Hepatocyte (in vitro differentiated cells): ENCODE data around the gene RAP1GAP2.

ENCODE experiments used
- CTCF ChIP-seq: fragments of 200-600 bp; sonication (generic); IDR thresholded peaks from 2 replicates; pipeline ENCODE4 v1.5.1; 2016; ENCODE audit warnings: antibody characterized with exemption, mild to moderate bottlenecking; ENCODE audit not compliant: poor library complexity
- EZH2 ChIP-seq: fragments of 200-600 bp; sonication (generic); IDR thresholded peaks from 2 replicates; pipeline ENCODE4 v1.6.1; 2016; ENCODE audit warnings: antibody characterized with exemption, mild to moderate bottlenecking, borderline replicate concordance
- EZH2phosphoT487 ChIP-seq: fragments of 200-600 bp; sonication (generic); IDR thresholded peaks from one replicate; pipeline ENCODE4 v1.6.1; 2018; ENCODE audit warnings: antibody characterized with exemption, mild to moderate bottlenecking, low read depth, moderate library complexity; ENCODE audit not compliant: unreplicated experiment, severe bottlenecking

- no peak for TF ChIP-seq EZH2
- no peak for TF ChIP-seq CTCF
- no peak for TF ChIP-seq EZH2phosphoT487
These were observed 53.1 kb downstream of the RAP1GAP2 start for GRCh38 chr17:2849327-2849670.
